Embryonic facial prominence (tissue), 1 donor: ENCODE data around the gene FATE1.
A peak's percentile ranks its signal among the peaks of the same experiment; 100 is the strongest.
"Not testable (repeated sequence)": the region's sequence is repeated elsewhere in the genome, so short reads cannot be mapped to it uniquely, and the experiment has no call there.

Source experiments
- DNase-seq: peaks from one replicate; pipeline ENCODE4 v3.0.0-alpha.2; 2016; ENCODE audit errors: extremely low spot score

FATE1 gene

DNA sequence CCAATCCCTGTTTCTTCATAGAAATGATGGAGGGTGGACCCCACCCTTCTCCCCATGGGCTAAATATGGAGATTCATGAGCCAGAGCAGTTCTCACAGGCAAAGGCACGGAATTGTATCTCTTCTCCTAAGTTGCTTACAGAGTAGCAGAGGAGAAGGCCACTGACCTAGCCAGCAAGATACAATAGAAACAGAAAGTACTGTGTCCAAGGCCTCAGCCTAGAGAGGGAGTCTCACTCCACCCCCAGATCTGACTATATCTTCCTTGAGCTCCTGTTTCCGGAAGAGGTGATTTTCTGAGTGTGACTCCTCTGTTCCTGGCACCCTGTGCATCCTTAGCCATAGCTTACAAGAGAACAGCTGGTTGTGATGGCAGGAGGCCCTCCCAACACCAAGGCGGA lies at the start of gene FATE1:
Gene FATE1, plus strand, starts transcription at position 284 of the 400 bp plus-strand sequence. Its CDS starts 85 bp downstream, at position 369.
- DNase-seq: no peak

GRCh38 chrX:151675121-151675746 lies 40.6 kb upstream of the FATE1 start:
- no peak for DNase-seq

- DNase-seq: no peak
These were observed 39.6 kb upstream of the FATE1 start for GRCh38 chrX:151676196-151676595.

DNA sequence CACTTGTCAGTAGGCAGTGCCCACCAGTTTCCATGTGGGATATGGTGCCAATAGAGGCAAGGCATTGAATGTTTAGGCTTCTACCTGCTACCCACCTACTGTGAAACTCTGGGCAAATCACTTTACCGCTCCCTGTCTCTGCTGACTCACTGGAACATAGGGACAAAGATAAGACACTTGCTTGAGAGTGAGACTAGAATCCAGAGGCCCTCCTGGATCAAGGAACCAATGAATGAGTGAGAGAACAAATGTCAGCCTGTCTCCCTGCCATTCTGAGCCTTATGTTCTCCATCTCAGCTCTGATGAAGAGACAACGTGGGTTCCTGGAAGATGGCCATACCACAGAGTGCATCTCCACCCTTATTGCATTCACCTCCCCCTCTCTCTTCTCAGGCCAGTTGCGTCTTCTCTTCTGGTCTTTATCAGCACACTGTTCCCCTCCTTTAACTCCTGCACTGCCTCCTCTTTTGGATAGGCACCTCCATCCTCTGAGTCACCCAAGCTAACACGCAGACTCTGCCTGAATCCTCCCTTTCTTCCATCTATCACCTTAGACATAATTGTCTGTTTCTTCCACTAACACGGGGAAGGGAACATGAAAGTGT lies 35.9 kb upstream of the FATE1 start:
- no peak for DNase-seq

DNA sequence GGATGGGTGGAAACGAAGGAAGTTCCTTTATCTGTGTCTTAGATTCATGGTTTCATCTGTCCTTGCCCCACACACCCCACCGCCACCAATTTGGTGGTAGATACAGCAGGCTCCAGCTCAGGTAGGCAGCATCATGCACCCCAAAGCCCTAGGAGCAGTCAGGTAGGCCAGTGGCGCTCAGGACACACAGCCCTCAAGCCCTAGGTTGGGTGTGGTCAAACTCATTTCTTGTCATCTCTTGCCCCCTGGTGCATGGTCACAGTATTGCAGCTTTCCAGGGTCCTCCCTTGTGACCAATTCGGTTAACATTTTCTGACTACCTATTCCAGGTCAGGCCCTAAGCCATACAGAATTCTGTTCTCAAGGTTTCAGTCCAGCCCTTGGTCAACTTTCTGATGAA lies 35.0 kb upstream of the FATE1 start:
- no peak for DNase-seq

- DNase-seq: no peak
These were observed 28.2 kb upstream of the FATE1 start for GRCh38 chrX:151687635-151688034.

DNA sequence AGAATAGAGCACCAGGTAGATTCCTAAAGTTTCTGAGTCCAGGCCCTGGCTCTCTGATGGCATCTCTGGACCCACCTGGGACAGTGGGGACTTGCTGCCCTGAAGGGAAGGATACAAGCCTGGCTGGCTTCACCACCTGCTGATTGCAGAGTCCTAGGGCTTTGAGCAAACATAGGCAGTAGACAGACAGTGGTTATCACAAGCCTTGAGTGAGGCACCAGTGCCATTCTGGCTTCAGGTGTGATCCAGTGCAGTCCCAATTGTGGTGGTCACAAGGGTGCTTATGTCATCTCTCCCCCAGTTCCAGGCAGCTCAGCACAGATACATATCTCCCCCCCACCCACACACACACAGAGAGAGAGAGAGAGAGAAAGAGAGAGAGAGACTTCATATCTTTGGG lies 27.1 kb upstream of the FATE1 start:
- DNase-seq: no peak

DNA sequence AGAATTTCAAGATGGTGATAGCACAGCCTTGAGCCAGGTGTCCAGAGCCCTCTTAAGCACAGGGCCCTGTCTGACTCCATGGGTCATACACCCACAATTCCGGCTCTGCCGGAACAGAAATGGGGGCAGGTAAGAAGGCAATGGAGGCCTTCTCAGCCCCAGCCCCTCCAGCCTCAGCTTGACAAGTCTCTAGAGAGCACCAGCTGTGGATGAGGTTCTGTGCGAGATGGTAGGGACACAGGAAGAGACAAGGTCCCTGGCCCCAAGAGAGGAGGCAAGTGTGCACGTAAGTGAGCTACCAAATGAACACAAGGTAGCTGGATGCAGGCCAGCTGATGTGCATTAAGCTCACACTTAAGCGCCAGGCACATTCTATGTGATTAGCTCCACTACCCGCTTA lies 23.0 kb upstream of the FATE1 start:
- DNase-seq: no peak

DNA sequence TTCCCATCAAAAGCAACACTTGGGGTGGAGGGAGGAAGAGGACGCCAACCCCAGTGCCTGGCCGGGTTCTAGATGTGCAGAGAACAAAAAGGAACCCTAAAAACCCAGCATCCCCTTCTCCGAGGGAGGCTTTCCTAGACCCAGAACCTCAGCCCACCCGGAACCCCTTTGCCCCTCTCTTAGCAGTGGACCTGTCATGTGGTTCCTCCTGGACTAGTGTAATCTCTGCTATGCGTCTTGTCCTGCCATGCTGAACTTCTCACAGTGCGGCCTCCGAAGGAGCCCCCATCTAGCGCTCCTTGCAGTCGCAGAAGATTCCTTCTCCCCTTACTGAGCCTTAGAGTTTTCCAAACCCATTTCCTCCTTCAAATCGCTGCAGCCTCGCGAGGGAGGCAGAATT lies 21.7 kb upstream of the FATE1 start:
- DNase-seq: no peak

- DNase-seq: no peak
These were observed 20.9 kb upstream of the FATE1 start, which contains the start of gene PRRG3 for GRCh38 chrX:151694661-151695582. Gene PRRG3 (plus strand): TSS chrX:151695458. CDS start chrX:151698815, 3,357 bp downstream.

DNA sequence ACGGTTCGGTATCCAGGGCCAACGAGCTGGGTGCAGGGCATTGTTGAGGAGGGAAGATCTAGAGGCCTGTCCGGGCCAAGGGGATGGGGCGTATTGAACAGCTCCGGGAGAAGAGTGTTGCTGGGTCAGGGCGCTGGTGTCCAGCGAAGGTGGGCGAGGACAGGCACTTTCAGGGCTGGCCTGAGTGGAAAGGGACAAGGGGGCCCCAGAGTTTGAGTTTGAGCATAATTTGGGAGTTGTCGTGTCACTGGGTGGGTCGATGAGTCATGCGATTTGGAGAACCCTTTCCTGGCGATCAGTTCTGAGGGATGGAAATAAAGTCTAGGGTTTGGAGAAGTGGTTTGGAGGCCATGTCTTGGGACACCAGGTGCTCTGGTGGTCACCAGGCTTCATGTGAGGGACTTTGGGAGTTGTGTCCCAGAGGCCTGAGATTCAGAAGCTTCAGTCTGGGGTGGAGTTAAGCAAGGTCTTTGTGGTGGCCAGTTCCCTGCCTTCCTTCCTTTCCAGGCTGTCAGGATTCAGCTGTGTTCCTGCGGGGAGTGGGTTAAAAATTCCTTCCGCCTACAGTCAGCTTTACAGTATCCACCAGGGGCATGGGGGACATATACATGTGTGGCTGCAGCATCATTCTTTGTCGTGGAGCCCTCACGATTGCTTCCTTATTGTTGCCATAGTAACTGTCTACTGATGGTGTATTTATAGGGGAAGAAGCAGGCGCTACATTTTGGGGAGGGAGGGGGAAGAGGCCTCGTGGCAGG lies 20.1 kb upstream of the FATE1 start:
- no peak for DNase-seq

GRCh38 chrX:151697082-151697481 lies 18.8 kb upstream of the FATE1 start:
- DNase-seq: not testable (repeated sequence)

DNA sequence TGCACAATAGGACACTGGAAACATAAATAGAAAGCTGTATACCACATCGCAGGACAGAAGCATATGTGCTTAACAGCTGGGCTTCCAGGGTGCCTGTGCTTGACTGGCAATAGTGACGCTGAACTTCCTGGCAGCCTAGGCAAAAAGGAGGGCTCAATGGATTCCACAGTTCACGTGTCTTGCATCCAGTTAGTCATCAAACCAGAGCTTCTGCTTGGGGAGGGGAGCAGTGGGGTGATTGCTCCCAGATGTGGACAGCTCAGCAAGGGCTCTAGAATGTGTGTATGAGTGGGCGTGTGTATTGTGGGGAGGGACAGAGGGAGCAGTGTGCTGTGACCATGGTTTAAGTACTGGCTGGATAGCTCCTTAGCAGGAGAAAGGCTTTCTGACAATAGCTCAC lies 18.3 kb upstream of the FATE1 start:
- peak; percentile 45 for DNase-seq

DNA sequence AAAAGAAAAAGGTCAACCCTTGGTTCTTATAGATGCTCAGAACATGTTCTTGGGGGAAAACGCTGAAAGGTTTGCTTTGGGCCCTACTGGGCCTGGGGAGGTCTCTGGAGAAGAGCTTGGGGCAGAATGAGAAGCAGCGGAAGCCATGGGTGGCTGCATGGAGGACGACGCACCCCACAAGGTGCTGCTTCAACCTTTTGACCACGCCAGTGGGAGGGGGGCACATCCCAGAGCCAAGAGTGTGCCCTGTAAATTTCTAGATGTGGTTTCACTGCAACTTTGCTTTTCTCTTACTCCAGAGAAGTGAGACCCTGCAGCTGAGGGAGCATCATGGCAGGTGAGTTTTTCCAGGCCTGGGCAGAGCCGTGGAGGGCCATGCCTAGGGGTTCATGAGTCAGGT lies 17.4 kb upstream of the FATE1 start:
- DNase-seq: no peak

DNA sequence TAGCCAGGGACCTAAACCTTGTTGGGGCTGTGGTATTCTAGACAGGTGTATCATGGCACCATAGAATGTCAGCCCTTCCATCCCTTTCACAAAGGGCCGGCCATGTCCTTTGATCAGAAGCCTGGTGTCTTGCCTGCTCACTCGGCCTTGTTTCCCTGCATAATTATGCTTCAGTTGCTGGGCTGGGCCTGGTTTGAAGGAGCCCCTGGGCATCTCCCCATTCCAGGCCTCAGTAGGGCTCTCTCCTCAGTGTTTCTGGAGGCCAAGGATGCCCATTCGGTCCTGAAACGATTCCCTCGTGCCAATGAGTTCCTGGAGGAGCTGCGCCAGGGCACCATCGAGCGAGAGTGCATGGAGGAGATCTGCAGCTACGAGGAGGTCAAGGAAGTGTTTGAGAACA lies 16.1 kb upstream of the FATE1 start:
- no peak for DNase-seq

DNA sequence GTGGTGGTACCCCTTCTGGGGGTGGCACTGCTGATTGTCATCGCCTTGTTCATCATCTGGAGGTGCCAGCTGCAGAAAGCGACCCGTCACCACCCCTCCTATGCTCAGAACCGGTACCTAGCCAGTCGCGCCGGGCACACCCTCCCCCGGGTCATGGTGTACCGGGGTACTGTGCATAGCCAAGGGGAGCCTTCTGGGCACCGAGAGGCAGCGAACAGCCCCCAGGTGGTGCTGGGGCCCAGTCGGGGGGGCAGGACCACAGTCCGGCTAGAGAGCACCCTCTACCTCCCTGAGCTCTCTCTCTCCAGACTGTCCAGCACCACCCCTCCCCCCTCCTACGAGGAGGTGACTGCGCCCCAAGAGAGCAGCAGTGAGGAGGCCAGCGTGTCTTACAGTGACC lies 15.3 kb upstream of the FATE1 start:
- no peak for DNase-seq

GRCh38 chrX:151701071-151701470 lies 14.8 kb upstream of the FATE1 start:
- DNase-seq: no peak

DNA sequence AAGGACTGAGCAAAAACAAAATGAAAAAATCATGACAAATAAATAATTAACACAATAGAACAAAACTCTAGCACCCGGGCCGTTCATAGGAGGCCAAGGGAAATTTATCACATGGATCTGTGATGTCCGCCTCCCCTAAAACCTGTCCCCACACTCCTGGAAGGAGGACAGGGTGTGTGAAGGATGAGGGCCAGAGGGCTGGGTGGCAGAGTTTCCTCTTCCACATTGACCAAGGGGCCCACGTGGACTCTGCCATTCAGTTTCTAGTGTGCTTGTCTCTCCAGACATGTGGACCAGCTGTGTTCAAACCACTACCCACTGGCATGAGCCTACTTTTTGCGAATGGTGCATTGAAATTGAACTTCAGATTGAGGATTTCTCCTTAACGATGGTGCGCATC lies 14.3 kb upstream of the FATE1 start:
- no peak for DNase-seq

- no peak for DNase-seq
These were observed 13.7 kb upstream of the FATE1 start for GRCh38 chrX:151702026-151702714.

DNA sequence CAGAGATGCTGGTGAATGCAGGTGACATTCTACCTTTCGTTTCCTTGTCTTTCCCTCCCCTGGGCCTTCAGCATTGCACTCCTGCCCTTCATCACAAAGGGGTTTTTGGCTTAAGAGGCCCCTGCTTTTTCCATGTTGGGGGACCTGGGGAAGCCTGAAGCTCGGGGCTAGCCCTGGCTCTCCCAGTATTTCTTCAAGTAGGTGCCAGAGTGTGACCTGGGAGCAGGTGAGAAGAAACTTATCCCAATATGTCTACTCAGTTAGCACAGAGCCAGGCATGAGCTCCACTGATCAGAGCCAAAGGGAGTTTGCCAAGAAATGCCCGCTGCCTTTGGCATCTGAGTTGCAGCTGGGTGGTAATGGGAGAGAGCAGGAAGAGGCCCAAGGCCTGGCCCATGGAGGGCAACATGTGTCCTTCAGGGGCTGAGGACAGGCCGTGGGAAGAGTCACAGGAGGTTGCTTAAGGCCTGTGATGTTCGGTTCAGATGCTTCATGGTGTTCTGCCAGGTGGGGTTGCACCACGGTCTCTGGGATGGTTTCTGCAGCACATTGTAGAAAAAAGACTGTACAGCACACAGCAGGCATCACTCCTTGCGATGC lies 13.0 kb upstream of the FATE1 start:
- DNase-seq: no peak

DNA sequence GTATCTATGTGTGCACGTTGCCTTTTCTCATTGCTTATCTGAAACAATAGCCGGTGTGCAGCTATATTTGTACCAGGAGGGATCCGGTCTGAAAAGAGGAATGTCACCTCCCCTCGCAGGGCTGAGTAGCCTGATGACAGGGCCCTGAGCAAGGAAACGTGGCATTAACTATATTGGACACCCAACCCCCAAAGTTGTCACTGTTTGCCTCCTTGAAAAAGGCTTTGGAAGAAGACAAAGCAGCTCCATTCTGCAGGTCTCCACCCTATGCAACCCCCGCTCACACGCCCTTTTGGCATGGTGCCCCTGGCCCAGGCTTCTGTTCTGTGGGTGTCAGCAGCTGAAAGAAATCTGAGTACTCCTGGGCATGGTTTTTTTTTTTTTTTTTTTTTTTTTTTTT lies 12.3 kb upstream of the FATE1 start:
- no peak for DNase-seq
